Renal cortex interstitium (tissue), 11 donors: Measurements from ENCODE around the gene SAMD5. TPM values are rescaled to one million over a fixed set of nuclear protein-coding genes. Genes with fewer than 3 reads are reported as not detected.

Source experiments
- DNase-seq, 11 donors: peaks; one replicate each; pipeline ENCODE4 v3.0.0-alpha.2; 2013; ENCODE audit warnings: low read depth in 9 of 11, low spot score in 4 of 11; ENCODE audit errors: extremely low read depth in 1 of 11
- polyA plus RNA-seq, 3 donors: library from polyadenylated mRNA; unstranded; fragments of 120-200 nt; gene quantifications; one replicate each; pipeline ENCODE4 v1.2.1, GENCODE V29; 2013; ENCODE audit not compliant: insufficient read length in 3 of 3

SAMD5 gene
- polyA plus RNA-seq, 3 donors = 12.7 to 17.5 (median 16.9) TPM

- DNase-seq = no peak
Observed at GRCh38 chr6:147553099-147553498, 44.6 kb downstream of the SAMD5 start.

- DNase-seq = no peak
Observed at GRCh38 chr6:147554281-147554680, 45.8 kb downstream of the SAMD5 start.

- peak in 1 of 11 donors; percentile 28 for DNase-seq
Observed at GRCh38 chr6:147559006-147559405, 50.5 kb downstream of the SAMD5 start.

GRCh38 chr6:147560670-147561069 lies 52.2 kb downstream of the SAMD5 start:
- DNase-seq = no peak

- DNase-seq = peak in 1 of 11 donors; percentile 15
Observed at GRCh38 chr6:147561726-147562125, 53.2 kb downstream of the SAMD5 start.

GRCh38 chr6:147563472-147563871 lies 55.0 kb downstream of the SAMD5 start:
- no peak for DNase-seq

- DNase-seq = no peak
Observed at GRCh38 chr6:147564556-147564955, 56.1 kb downstream of the SAMD5 start.

GRCh38 chr6:147566244-147566898 lies 57.9 kb downstream of the SAMD5 start:
- DNase-seq = no peak

- DNase-seq = no peak
Observed at GRCh38 chr6:147567141-147567805, 58.8 kb downstream of the SAMD5 start.

- DNase-seq = no peak
Observed at GRCh38 chr6:147569788-147570187, 61.3 kb downstream of the SAMD5 start.

- DNase-seq = no peak
Observed at GRCh38 chr6:147570681-147571080, 62.2 kb downstream of the SAMD5 start.

GRCh38 chr6:147577488-147577887 lies 69.0 kb downstream of the SAMD5 start:
- no peak for DNase-seq

GRCh38 chr6:147578159-147578558 lies 69.7 kb downstream of the SAMD5 start:
- DNase-seq = no peak

GRCh38 chr6:147578883-147579282 lies 70.4 kb downstream of the SAMD5 start:
- no peak for DNase-seq

- no peak for DNase-seq
Observed at GRCh38 chr6:147579667-147580066, 71.2 kb downstream of the SAMD5 start.

GRCh38 chr6:147582991-147583390 lies 74.5 kb downstream of the SAMD5 start:
- no peak for DNase-seq

- no peak for DNase-seq
Observed at GRCh38 chr6:147585256-147585655, 76.8 kb downstream of the SAMD5 start.

GRCh38 chr6:147586044-147586443 lies 77.6 kb downstream of the SAMD5 start:
- no peak for DNase-seq

- no peak for DNase-seq
Observed at GRCh38 chr6:147587907-147588306, 79.4 kb downstream of the SAMD5 start.

GRCh38 chr6:147588469-147588868 lies 80.0 kb downstream of the SAMD5 start:
- no peak for DNase-seq

GRCh38 chr6:147589739-147590250 lies 81.3 kb downstream of the SAMD5 start:
- DNase-seq = no peak
